ENCODE results near the gene GET4. TPM values are rescaled to one million over a fixed set of nuclear protein-coding genes. Genes with fewer than 3 reads are reported as not detected.
"Not testable (repeated sequence)": the region's sequence is repeated elsewhere in the genome, so short reads cannot be mapped to it uniquely, and the experiment has no call there.

Gene GET4
- total RNA-seq, 1 donor from 2014 or later, result 38.2 TPM

GRCh38 chr7:845091-845490, 31.3 kb upstream of the GET4 start:
- DNase-seq (ENCODE audit: low spot score) (no peak), ATAC-seq (no peak)

GRCh38 chr7:845731-846130, 30.6 kb upstream of the GET4 start:
- ATAC-seq (no peak), DNase-seq (ENCODE audit: low spot score) (no peak)

GRCh38 chr7:846958-847650, 29.2 kb upstream of the GET4 start:
- ATAC-seq; DNase-seq (ENCODE audit: low spot score): not testable (repeated sequence)

GRCh38 chr7:847728-848127, 28.6 kb upstream of the GET4 start:
- not testable (repeated sequence) for DNase-seq (ENCODE audit: low spot score); ATAC-seq

DNA sequence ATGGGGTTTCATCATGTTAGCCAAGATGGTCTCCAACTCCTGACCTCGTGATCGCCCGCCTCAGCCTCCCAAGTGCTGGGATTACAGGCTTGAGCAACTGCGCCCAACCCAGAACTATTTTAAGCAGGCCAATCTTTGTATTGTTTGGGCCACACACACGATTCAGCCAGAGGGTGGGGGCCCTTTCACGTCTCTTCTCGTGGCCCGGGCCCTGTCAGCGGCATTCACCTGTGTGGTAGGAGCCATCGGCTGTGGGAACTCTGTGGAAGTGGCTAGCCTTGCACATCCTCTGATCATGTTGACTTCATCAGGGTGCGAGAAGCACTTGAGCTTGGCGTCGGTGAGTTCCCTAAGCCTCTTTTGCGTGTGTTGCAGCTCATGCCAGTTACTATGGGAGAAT, 27.2 kb upstream of the GET4 start:
- no peak for DNase-seq (ENCODE audit: low spot score)
- no peak for ATAC-seq

DNA sequence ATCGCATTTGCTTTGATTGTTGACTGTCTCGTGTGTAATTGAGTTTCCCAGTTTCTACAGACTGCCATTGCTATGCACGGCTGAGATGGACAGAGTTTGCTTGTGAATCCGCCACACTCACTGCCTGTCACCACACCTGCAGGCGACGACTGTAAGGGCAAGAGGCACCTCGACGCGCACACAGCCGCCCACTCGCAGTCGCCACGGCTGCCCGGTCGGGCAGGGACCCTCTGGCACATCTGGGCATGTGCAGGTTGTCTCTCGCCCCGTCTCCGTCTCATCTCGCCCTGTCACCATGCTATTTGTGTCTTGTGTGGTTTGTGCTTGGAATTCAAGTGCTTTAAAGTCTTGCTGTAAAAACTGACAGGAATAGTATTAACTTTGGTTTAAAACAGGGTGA, 26.6 kb upstream of the GET4 start:
- DNase-seq (ENCODE audit: low spot score), result no peak
- ATAC-seq, result no peak

- no peak for DNase-seq (ENCODE audit: low spot score)
- ATAC-seq, result no peak
These were observed 25.1 kb upstream of the GET4 start for GRCh38 chr7:851204-851603.

- no peak for DNase-seq (ENCODE audit: low spot score)
- ATAC-seq, result no peak
These were observed 22.8 kb upstream of the GET4 start for GRCh38 chr7:853366-854117.

DNA sequence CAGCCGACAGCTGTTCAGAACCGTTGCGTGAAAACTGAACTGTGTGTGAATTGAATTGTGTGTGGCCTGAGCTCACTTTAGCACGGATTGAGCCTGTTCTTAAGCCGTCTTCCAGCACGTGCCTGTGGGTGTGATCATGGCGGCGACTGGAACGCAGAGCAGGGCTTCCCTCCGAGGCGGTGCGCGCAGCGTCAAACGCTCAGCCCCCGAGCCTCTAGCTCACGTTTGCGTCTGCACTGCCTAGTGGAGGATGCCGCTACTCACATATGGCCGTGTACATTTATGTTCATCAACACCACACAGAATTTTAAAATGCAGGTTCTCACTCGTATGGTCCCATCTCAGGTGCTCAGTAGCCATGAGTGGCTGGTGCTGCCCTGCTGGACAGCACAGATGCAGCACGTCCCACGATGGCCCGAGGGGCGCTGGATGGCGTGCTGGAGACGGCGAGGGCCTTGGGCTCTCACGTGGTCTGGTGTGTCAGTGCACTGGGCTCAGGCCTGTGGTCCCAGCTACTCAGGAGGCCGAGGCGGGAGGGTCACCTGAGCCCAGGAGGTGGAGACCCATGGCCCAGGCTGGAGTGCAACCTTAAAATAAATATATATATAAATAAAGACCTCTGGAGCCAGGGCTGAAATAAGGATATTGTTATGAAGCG, 22.1 kb upstream of the GET4 start:
- no peak for DNase-seq (ENCODE audit: low spot score)

DNA sequence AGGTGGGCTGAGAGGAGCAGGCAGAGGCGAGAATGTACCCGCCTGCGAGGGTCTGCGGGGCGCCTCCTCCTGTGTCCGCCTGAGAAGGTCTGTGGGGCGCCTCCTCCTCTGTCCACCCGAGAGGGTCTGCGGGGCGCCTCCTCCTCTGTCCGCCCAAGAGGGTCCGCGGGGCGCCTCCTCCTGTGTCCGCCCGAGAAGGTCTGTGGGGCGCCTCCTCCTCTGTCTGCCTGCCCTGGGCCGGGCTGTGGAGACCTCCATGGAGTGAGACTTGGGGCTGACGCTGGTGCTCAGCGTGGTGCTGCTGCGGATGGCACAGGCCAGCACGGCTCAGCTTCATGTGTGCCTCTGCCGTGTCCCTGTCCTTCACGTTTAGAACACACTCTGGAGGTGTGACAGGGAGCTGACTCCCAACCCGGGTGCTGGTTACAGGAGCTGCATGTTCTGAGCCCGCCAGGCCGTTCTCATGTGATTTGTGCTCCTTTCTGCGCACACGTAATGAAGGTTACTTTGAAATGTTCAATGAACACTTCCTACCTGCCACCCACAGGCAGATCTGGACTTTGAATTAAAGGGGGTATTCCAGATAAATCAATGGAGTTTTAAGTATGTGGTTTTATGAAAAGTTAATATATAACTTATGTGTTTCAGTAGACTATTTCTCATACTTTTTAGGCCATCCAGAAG, 20.5 kb upstream of the GET4 start:
- DNase-seq (ENCODE audit: low spot score), result peak; percentile 83
- ATAC-seq, result peak; percentile 77

More for the DNA sequence above, 22.1 kb upstream of the GET4 start:
- no peak for ATAC-seq

DNA sequence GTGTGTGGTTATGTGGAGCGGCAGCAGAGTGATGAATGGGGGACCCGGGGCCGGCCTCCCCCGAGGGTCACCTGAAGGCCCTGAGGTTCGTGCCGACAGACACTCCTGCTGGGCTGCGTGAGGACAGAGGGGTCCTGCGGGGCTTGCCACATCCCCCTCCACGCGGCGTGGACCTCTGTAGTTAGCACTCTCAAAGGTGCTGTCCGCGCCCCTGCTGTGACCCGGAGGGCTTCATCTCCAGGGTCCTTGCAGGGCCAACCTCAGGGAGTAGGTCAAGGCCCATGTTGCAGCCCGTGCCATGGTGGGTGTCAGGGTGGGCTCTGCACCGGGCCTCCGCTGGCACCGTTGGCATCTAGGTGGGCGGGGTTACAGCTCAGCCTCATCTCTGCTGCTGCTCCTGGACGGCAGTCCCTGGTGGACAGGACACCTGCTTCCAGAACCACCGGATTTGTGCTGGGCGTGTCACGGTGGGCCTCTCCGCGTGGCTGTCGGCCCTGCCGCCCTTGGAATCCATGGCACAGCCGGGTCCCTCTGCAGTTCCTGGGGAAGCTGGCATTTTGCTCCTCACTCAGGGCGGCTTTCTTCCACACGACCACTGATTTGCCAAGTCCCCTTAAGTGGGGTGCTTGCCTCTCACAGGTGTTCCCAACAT, 19.8 kb upstream of the GET4 start:
- no peak for DNase-seq (ENCODE audit: low spot score)
- peak; percentile 21 for ATAC-seq

DNA sequence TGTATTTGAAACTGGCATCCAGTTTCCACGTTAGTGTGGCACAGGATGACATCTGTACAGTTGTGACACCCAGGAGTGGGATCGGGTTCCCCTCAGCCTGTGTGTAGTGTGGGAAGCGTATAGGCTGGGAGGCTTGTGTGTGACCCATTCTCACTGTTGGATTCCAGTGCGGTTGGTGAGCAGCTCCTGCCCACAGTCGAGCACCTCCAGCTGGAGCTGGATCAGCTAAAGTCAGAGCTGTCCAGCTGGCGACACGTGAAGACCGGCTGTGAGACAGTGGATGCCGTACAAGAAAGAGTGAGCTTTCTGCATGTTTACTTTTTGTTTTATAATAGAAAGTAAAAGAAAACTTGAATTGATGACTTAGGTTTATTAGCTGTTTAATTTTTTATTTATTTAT, 18.7 kb upstream of the GET4 start:
- peak; percentile 58 for ATAC-seq

DNA sequence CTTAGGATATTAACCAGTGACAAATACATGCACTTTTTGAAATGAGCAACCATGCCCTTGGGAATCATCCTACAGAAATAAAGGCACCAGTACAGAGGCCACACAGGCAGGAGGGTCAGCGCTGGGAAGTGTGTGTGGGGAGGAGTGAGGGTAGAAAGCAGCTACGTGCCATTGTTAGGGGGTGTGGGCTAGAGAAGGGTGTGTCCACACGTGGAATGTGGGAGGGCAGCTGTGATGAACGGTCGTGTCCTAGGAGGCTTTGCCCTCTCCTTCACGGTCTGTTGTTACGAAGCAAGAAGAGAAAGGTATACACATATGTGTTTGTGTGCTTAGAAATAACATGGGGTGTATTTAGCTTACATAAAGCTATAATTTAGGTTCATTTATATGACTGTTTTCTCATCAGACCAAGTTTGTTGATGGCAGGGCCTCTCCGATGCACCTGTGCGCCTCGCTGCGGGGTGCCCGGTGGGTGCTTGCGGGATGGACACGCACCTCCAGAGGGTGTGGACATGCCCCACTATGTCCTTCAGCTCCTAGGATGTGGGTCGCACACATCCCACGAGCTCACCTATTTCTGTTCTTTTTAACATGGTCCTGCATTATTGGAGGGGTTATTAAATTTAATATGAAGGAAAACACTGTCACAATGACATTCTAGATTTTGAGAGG, 16.9 kb upstream of the GET4 start:
- DNase-seq (ENCODE audit: low spot score) (no peak), ATAC-seq (no peak)

More for the DNA sequence above, 18.7 kb upstream of the GET4 start:
- no peak for DNase-seq (ENCODE audit: low spot score)

- ATAC-seq (no peak), DNase-seq (ENCODE audit: low spot score) (no peak)
These were observed 16.2 kb upstream of the GET4 start for GRCh38 chr7:860149-860548.

DNA sequence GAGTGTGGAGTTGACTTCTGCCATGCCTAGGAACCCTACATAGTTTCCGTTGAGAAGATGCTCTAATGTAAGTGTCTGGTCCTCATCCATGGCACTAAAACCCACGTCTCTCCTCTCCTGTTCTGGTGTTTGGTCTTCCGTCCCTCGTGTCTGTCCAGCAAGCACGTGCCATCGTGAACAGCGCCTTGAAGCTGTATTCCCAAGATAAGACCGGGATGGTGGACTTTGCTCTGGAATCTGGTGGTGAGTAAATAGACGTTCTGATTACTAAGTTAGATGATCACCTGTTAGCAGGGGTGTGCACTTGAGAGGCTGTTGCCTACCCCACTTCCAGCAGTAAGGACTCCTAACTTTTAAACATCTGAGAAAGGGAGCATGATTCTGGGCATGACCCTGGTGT, 15.1 kb upstream of the GET4 start:
- ATAC-seq, result peak; percentile 27
- no peak for DNase-seq (ENCODE audit: low spot score)

DNA sequence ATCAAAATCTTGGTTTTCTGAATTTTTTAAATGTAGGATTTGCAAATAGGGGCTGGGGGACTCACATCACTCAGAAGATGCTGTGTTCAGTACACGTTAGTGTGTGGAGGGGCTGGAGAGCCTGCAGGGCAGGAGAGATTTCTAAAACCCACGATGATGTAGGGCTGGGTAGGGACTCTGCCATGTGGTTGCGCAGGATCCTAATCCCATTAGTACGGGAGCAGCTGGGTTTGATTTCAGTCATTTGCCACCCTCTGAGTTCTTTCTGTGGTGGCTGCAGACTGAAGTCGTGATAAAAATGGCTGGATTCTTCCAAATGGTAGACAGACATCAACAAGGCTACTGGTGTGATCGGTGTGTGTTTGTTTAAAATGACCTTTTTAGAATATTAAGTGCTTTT, 14.2 kb upstream of the GET4 start:
- ATAC-seq, result no peak
- DNase-seq (ENCODE audit: low spot score), result no peak

DNA sequence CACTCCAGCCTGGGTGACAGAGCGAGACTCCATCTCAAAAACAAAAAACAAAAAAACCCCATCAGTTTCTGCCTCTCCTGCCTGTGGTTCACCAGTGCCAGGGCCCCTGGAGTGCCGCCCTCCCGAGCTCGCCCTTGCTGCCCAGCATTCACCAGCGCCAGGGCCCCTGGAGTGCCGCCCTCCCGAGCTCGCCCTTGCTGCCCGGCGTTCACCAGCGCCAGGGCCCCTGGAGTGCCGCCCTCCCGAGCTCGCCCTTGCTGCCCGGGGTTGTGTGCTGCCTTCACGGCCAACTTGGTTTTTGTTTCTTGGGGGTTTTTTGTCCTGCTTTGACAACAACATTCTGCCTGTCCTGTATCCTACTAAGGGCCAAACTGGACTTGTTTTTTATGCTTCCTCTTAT, 13.2 kb upstream of the GET4 start:
- ATAC-seq, result no peak

GRCh38 chr7:865921-866320, 10.4 kb upstream of the GET4 start:
- ATAC-seq (no peak), DNase-seq (ENCODE audit: low spot score) (no peak)

More for the DNA sequence above, 13.2 kb upstream of the GET4 start:
- no peak for DNase-seq (ENCODE audit: low spot score)

DNA sequence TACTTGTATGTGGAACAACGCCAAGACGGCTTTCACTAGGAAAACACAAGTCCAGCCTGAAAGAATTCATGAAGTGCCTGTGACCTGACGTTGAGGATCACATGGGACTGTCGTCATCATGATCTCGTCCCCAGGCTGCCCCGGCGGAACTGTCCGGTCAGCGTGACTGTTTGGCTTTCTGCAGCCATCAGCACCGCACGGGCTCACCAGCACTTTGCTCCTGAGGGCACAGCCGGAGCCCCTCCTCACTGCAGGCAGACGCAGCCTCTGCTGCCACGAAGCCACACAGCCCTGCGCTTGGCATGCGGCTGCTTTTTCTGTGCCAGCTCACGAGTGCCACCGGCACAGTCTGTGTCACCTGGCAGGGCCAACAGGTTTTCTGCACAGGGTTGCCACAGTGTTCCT, 9.4 kb upstream of the GET4 start:
- peak; percentile 92 for ATAC-seq
- peak; percentile 97 for DNase-seq (ENCODE audit: low spot score)
